Endothelial cell (in vitro differentiated cells): ENCODE results near the gene GATB. TPM values are rescaled to one million over a fixed set of nuclear protein-coding genes. Genes with fewer than 3 reads are reported as not detected.

Experiments
- DNase-seq: peaks from one replicate; pipeline ENCODE4 v3.0.0; 2021; ENCODE audit warnings: low spot score
- H3K27ac Mint-ChIP-seq: one replicate; pipeline ENCODE4 v1.8.0; 2021; ENCODE audit warnings: mixed read lengths, inconsistent platforms; ENCODE audit not compliant: unreplicated experiment
- H3K27me3 Mint-ChIP-seq: one replicate; pipeline ENCODE4 v1.8.0; 2021; ENCODE audit warnings: mild to moderate bottlenecking, moderate library complexity, mixed read lengths, inconsistent platforms; ENCODE audit not compliant: unreplicated experiment
- H3K36me3 Mint-ChIP-seq: one replicate; pipeline ENCODE4 v1.8.0; 2021; ENCODE audit warnings: mild to moderate bottlenecking, low read depth, mixed read lengths, inconsistent platforms; ENCODE audit not compliant: unreplicated experiment
- H3K4me1 Mint-ChIP-seq: one replicate; pipeline ENCODE4 v1.8.0; 2021; ENCODE audit warnings: mild to moderate bottlenecking, mixed read lengths, inconsistent platforms; ENCODE audit not compliant: unreplicated experiment
- H3K4me3 Mint-ChIP-seq: one replicate; pipeline ENCODE4 v1.8.0; 2021; ENCODE audit warnings: mild to moderate bottlenecking, mixed read lengths, inconsistent platforms; ENCODE audit not compliant: unreplicated experiment
- H3K9me3 Mint-ChIP-seq: one replicate; pipeline ENCODE4 v1.8.0; 2021; ENCODE audit warnings: mixed read lengths, inconsistent platforms; ENCODE audit not compliant: unreplicated experiment
- total RNA-seq: library from RNA; stranded (reverse); fragmentation: NEBNext Ultra II Directional; extraction: Animal tissue kit (Norgen Biotek cat#: 25700); gene quantifications from one replicate; pipeline ENCODE4 v1.2.1, GENCODE V29; 2021; ENCODE audit not compliant: unreplicated experiment
- TF ChIP-seq, protein P1 (sequence below): fragments of 200-600 bp; sonication (generic); IDR thresholded peaks from one replicate; pipeline ENCODE4 v1.5.0; 2021; ENCODE audit warnings: antibody characterized with exemption; ENCODE audit not compliant: unreplicated experiment

Gene GATB
- total RNA-seq, 1 donor from 2014 or later: 16.6 TPM

DNA sequence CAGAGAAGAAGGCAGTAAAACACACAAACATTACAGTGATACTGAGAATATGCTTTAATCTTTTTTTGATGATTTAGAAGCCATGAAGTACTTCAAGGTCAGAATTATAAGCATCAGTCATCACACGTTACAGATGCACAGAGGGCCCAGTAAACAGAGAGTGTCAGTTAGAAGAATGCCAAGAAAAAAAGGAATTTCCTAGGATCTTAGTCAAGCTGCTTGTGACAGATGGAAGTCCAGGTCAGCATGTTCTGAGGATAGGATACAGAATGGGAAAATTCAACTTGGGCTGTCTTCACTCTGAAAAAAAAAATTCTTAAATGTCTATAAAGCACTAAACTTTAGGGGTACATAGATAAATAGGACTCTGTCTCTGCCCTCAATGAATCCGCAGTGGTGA is 38.9 kb downstream of the GATB start:
- Mint-ChIP-seq H3K9me3 (no peaks in the 10 kb centered on the region), H3K4me1 (no peaks in the 10 kb centered on the region), H3K27me3 (peaks cover 4% of the 10 kb centered on the region), H3K4me3 (no peak overlapping the region), H3K27ac (no peak overlapping the region), H3K36me3 (peaks cover 6% of the 10 kb centered on the region)
- TF ChIP-seq, protein P1, sequence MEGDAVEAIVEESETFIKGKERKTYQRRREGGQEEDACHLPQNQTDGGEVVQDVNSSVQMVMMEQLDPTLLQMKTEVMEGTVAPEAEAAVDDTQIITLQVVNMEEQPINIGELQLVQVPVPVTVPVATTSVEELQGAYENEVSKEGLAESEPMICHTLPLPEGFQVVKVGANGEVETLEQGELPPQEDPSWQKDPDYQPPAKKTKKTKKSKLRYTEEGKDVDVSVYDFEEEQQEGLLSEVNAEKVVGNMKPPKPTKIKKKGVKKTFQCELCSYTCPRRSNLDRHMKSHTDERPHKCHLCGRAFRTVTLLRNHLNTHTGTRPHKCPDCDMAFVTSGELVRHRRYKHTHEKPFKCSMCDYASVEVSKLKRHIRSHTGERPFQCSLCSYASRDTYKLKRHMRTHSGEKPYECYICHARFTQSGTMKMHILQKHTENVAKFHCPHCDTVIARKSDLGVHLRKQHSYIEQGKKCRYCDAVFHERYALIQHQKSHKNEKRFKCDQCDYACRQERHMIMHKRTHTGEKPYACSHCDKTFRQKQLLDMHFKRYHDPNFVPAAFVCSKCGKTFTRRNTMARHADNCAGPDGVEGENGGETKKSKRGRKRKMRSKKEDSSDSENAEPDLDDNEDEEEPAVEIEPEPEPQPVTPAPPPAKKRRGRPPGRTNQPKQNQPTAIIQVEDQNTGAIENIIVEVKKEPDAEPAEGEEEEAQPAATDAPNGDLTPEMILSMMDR: no peak
- no peak for DNase-seq

DNA sequence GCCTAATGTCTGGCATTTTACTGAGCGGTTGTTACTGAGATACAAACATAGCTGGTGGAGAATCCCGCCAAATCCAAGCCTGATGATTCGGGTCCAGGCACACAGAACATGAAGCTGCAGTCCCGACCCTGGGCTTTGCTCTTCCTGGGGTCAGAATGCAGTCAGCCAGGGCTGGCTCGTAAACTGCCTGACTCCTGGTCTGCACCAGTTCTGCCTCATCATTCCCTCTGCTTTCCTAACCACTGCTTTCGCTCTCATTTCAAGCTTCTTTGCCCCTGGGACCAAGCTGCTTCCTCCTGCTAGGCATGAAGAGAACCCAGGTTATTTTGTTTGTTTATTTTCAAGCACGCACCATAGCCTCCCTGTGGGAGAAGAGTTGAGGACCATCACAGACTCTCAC is 39.3 kb downstream of the GATB start:
- Mint-ChIP-seq H3K27me3 (peaks cover 4% of the 10 kb centered on the region), H3K4me1 (no peaks in the 10 kb centered on the region), H3K4me3 (no peak overlapping the region), H3K9me3 (no peaks in the 10 kb centered on the region), H3K36me3 (peaks cover 6% of the 10 kb centered on the region), H3K27ac (no peak overlapping the region)
- no peak for DNase-seq
- TF ChIP-seq, protein P1: no peak

- Mint-ChIP-seq H3K36me3 (peaks cover 10% of the 10 kb centered on the region), H3K27ac (no peak overlapping the region), H3K9me3 (no peaks in the 10 kb centered on the region), H3K4me1 (no peaks in the 10 kb centered on the region), H3K4me3 (no peak overlapping the region), H3K27me3 (peaks cover 6% of the 10 kb centered on the region)
- no peak for DNase-seq
- TF ChIP-seq, protein P1: no peak
Measured at GRCh38 chr4:151719956-151720334, 40.9 kb downstream of the GATB start.

GRCh38 chr4:151718984-151719955 is 41.5 kb downstream of the GATB start:
- no peak overlapping the region for H3K27ac Mint-ChIP-seq

More at GRCh38 chr4:151718984-151719955, 41.5 kb downstream of the GATB start:
- H3K9me3 Mint-ChIP-seq: no peaks in the 10 kb centered on the region
- DNase-seq: no peak
- peaks cover 10% of the 10 kb centered on the region for H3K36me3 Mint-ChIP-seq
- no peaks in the 10 kb centered on the region for H3K4me1 Mint-ChIP-seq
- TF ChIP-seq, protein P1: no peak
- H3K27me3 Mint-ChIP-seq: peaks cover 6% of the 10 kb centered on the region
- no peak overlapping the region for H3K4me3 Mint-ChIP-seq
